ENCODE measurements around the gene CTAG1A. TPM values are rescaled to one million over a fixed set of nuclear protein-coding genes. Genes with fewer than 3 reads are reported as not detected.
"Not testable (repeated sequence)": the region's sequence is repeated elsewhere in the genome, so short reads cannot be mapped to it uniquely, and the experiment has no call there.

CTAG1A gene
- total RNA-seq, 1 donor from 2014 or later = not detected

DNA sequence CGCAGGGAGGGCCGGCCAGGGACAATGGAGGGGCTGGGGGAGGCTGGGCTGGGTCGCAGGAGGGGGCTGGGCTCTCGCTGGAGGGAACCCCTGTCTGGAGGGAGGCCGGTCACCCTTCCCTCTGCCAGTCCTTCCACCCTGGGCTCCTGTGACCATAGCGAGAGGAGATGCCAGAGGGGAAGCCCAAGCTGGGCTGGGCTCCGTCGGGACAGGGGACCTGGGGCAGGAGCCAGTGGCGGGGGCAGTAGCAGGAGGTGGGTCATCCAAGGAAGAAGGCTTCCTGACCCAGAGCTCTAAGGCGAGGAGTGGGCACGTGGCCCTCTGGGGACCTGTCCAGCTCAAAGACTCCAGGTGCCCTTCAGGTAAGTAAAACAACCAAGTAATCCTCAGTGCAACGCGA is 17.3 kb downstream of the CTAG1A start:
- Histone ChIP-seq H3K4me3 (ENCODE audit: low read depth, low read length) (no peak overlapping the region), H3K27me3 (ENCODE audit: control insufficient read depth, insufficient read depth, low read length) (no peaks in the 10 kb centered on the region), H3K36me3 (ENCODE audit: control insufficient read depth, insufficient read depth, low read length) (no peaks in the 10 kb centered on the region)
- FAIRE-seq (no peak), DNase-seq (ENCODE audit: low read depth) (no peak)
- TF ChIP-seq, protein P1, sequence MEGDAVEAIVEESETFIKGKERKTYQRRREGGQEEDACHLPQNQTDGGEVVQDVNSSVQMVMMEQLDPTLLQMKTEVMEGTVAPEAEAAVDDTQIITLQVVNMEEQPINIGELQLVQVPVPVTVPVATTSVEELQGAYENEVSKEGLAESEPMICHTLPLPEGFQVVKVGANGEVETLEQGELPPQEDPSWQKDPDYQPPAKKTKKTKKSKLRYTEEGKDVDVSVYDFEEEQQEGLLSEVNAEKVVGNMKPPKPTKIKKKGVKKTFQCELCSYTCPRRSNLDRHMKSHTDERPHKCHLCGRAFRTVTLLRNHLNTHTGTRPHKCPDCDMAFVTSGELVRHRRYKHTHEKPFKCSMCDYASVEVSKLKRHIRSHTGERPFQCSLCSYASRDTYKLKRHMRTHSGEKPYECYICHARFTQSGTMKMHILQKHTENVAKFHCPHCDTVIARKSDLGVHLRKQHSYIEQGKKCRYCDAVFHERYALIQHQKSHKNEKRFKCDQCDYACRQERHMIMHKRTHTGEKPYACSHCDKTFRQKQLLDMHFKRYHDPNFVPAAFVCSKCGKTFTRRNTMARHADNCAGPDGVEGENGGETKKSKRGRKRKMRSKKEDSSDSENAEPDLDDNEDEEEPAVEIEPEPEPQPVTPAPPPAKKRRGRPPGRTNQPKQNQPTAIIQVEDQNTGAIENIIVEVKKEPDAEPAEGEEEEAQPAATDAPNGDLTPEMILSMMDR (IDR thresholded peaks at IDR 0.05; ENCODE audit: insufficient read depth, low read length, severe bottlenecking) = no peak

DNA sequence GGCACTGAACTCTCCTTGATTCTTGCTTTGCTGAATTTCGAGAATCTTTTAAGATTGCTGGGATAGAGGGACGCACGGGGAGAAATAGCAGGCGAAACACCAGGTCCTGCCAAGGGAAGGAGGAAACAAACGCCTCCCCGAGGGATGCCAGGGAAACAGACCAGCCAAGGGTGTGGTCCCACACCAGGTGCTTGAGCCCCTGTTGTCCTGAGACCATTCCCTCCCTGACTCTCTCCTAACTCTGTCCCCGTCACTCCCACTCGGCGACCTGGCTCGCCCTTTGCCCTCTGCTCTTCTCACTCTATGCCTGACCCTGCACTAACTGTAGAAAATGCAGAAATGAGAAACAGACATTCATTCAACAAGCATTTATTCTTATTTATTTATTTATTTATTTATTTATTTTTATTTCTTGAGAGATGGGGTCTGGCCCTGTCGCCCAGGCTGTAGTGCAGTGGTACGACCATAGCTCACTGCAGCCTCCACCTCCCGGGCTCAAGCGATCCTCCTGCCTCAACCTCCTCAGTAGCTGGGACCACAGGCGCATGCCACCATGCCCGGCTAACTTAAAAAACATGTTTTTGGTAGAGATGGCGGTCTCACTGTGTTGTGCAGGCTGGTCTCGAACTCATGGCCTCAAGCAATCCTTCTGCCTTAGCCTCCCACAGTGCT is 18.0 kb downstream of the CTAG1A start:
- no peak for FAIRE-seq
- Histone ChIP-seq H3K4me3 (ENCODE audit: low read depth, low read length) (no peak overlapping the region), H3K36me3 (ENCODE audit: control insufficient read depth, insufficient read depth, low read length) (no peaks in the 10 kb centered on the region), H3K27me3 (ENCODE audit: control insufficient read depth, insufficient read depth, low read length) (no peaks in the 10 kb centered on the region)
- no peak for DNase-seq (ENCODE audit: low read depth)
- TF ChIP-seq, protein P1 (IDR thresholded peaks at IDR 0.05; ENCODE audit: insufficient read depth, low read length, severe bottlenecking) = no peak

DNA sequence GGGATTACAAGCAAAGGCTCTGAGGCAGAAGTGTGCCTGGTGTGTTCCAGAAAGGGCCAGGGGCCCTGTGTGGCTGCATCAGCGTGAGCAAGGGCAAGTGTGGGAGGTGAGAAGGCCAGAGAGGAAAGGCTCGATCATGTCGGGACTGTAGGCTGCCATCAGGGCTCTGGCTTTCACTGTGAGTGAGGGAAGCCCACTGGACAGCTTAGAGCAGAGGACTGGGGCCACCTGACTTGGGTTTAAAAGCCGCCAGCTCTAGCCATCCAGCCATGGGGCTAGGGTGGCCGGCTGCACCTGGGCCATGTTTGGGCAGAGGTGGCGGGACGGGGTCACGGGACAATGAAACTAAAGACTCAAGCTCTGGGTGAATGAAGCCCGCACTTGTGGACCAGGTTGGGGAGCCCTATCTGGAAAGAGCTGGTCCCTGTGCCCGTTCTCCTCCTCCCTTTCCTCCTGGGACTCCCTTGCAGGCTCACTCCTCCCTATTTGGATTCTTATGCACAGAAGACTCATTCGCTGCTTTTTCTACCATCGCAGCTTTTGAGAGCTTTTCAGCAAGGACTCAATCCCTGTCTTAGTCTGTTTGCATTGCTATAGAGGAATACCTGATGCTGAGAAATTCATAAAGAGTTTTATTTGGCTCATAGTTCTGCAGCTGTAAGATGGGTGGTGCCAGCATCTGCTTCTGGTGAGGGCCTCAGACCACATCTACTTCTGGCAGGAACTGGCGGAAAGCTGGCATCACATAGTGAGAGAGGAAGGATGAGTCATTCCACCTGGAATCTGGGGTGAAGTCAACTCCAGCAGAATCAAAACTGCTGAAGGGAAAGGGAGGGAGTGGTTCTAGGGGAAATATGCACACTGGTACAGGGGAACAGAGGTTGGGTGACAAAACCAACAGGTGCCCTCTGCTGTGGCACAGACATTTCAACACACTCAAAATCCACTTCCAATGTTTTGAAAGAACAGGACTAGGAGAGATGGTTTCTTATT is 18.8 kb downstream of the CTAG1A start:
- DNase-seq (ENCODE audit: low read depth) (peak; percentile 78), FAIRE-seq (peak; percentile 86)
- TF ChIP-seq, protein P1 (IDR thresholded peaks at IDR 0.05; ENCODE audit: insufficient read depth, low read length, severe bottlenecking) = no peak
- Histone ChIP-seq H3K27me3 (ENCODE audit: control insufficient read depth, insufficient read depth, low read length) (no peaks in the 10 kb centered on the region), H3K4me3 (ENCODE audit: low read depth, low read length) (no peak overlapping the region), H3K36me3 (ENCODE audit: control insufficient read depth, insufficient read depth, low read length) (no peaks in the 10 kb centered on the region)

DNA sequence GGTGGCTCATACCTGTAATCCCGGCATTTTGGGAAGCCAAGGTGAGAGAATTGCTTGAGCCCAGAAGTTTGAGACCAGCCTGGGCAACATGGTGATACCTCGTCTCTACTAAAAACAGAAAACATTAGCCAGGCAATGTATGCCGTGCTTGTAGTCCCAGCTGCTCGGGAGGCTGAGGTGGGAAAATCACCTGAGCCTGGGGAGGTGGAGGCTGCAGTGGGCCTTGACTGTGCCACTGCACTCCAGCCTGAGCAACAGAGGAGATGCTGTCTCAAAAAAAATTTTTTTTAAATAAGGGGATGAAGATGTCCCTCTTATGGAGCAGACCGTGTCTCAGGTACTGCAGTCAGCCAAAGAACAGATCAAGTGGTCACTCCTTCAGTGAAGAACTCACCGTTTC is 20.6 kb downstream of the CTAG1A start:
- TF ChIP-seq, protein P1 (IDR thresholded peaks at IDR 0.05; ENCODE audit: insufficient read depth, low read length, severe bottlenecking) = no peak
- H3K36me3 ChIP-seq (ENCODE audit: control insufficient read depth, insufficient read depth, low read length) = no peaks in the 10 kb centered on the region
- no peaks in the 10 kb centered on the region for H3K27me3 ChIP-seq (ENCODE audit: control insufficient read depth, insufficient read depth, low read length)
- H3K4me3 ChIP-seq (ENCODE audit: low read depth, low read length) = no peak overlapping the region
- FAIRE-seq = no peak
- no peak for DNase-seq (ENCODE audit: low read depth)

DNA sequence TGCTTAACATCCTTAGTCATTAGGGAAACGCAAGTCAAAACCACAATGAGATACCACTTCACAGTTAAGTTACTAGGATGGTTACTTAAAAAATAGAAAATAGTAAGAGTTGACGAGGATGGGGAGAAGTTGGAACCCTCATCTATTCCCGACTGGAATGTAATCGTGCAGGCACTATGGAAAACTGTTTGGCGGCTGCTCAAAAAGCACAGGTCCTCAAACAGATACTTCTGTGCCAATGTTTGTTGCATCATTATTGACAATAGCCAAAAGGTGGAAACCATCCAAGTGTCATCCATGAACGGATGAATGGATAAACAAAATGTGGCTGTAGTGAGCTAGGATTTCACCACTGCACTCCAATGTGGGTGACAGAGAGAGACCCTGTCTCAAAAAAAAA is 22.4 kb downstream of the CTAG1A start:
- Histone ChIP-seq H3K4me3 (ENCODE audit: low read depth, low read length) (no peak overlapping the region), H3K36me3 (ENCODE audit: control insufficient read depth, insufficient read depth, low read length) (no peaks in the 10 kb centered on the region), H3K27me3 (ENCODE audit: control insufficient read depth, insufficient read depth, low read length) (no peaks in the 10 kb centered on the region)
- FAIRE-seq (peak; percentile 55), DNase-seq (ENCODE audit: low read depth) (no peak)
- TF ChIP-seq, protein P1 (IDR thresholded peaks at IDR 0.05; ENCODE audit: insufficient read depth, low read length, severe bottlenecking) = no peak

DNA sequence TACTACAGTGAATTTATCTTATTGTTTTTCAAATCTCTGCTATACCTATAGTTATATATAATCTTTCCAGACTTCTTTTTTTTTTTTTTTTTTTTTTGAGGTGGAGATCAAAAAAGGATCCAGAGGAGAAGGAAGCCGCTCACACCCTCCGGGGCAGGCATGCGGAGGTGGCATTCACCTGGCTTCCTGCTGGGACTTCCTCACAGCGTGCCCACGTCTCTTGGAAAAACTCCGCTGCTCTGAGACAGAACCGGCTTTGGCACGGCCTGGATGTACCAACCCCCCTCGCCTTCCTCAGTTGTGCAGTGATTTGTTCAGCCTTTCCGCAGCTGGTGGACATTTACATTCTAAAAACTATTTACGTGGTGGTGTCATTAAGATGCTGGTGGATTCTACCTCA is 23.0 kb downstream of the CTAG1A start:
- H3K27me3 ChIP-seq (ENCODE audit: control insufficient read depth, insufficient read depth, low read length); H3K36me3 ChIP-seq (ENCODE audit: control insufficient read depth, insufficient read depth, low read length); DNase-seq (ENCODE audit: low read depth); H3K4me3 ChIP-seq (ENCODE audit: low read depth, low read length); FAIRE-seq: not testable (repeated sequence)

DNA sequence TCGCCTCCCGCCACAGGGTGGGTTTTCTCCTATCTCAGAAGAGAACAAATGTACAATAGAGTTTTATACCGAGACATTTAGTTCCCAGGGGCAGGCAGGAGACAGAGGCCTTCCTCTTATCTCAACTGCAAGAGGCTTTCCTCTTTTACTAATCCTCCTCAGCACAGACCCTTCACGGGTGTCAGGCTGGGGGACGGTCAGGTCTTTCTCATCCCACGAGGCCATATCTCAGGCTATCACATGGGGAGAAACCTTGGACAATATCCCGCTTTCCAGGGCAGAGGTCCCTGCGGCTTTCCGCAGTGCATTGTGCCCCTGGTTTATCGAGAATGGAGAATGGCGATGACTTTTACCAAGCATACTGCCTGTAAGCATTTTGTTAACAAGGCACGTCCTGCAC is 23.9 kb downstream of the CTAG1A start:
- not testable (repeated sequence) for DNase-seq (ENCODE audit: low read depth); FAIRE-seq; H3K27me3 ChIP-seq (ENCODE audit: control insufficient read depth, insufficient read depth, low read length); H3K36me3 ChIP-seq (ENCODE audit: control insufficient read depth, insufficient read depth, low read length); H3K4me3 ChIP-seq (ENCODE audit: low read depth, low read length)

DNA sequence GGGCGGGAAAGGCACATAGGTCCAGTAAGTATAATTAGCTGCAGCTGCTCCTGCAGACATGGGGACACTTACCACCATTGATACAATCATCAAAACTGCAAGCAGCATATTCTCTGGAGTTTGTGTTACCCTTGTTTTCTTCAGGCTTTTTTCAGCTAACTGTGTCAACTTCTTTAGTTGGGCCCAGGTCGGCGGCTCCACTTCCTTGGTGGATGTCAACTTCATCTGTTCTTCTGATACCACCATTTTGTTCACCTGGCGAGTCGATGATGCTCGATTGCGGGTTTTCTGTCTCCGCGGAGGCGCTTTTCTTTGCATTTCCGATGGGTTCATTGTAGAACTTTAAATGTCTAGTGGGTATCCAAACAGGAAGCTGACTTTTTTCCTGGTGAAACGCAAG is 26.2 kb downstream of the CTAG1A start:
- H3K27me3 ChIP-seq (ENCODE audit: control insufficient read depth, insufficient read depth, low read length); H3K36me3 ChIP-seq (ENCODE audit: control insufficient read depth, insufficient read depth, low read length); FAIRE-seq; H3K4me3 ChIP-seq (ENCODE audit: low read depth, low read length); DNase-seq (ENCODE audit: low read depth): not testable (repeated sequence)

DNA sequence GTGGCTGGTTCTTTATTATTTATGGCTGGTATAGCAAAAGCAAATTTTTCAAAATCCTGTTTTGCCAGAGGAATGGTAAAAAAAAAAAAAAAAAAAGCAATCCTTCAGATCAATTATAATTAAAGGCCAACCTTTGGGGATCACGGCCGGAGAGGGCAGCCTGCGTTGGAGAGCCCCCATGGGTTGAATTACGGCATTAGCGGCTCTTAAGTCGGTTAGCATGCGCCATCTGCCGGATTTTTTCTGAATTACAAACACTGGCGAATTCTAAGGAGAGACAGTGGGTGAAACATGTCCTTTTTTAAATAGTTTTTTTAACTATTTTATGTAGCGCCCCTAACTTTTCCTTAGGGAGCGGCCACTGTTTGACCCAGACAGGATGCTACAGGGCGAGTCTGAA is 28.7 kb downstream of the CTAG1A start:
- DNase-seq (ENCODE audit: low read depth); H3K27me3 ChIP-seq (ENCODE audit: control insufficient read depth, insufficient read depth, low read length); H3K4me3 ChIP-seq (ENCODE audit: low read depth, low read length); FAIRE-seq; H3K36me3 ChIP-seq (ENCODE audit: control insufficient read depth, insufficient read depth, low read length): not testable (repeated sequence)

Measured in bronchial epithelial cell (primary cell).